ENCODE results near the gene DSG2.

The DSG2 gene

GRCh38 chr18:31587529-31587928 lies 89.6 kb downstream of the DSG2 start:
- TF ChIP-seq SIN3A (IDR thresholded peaks at IDR 0.05; ENCODE audit: borderline replicate concordance, insufficient read depth, low read length) = no peak
- TF ChIP-seq POLR2AphosphoS5 (IDR thresholded peaks at IDR 0.05; ENCODE audit: low read depth, low read length) = no peak
- TF ChIP-seq FOXP2 (optimal IDR thresholded peaks at IDR 0.05; ENCODE audit: borderline replicate concordance, extremely low read depth, extremely low read length, insufficient read depth) = no peak
- no peak for TF ChIP-seq TAF1 (IDR thresholded peaks at IDR 0.05; ENCODE audit: borderline replicate concordance, insufficient read depth, low read length)

DNA sequence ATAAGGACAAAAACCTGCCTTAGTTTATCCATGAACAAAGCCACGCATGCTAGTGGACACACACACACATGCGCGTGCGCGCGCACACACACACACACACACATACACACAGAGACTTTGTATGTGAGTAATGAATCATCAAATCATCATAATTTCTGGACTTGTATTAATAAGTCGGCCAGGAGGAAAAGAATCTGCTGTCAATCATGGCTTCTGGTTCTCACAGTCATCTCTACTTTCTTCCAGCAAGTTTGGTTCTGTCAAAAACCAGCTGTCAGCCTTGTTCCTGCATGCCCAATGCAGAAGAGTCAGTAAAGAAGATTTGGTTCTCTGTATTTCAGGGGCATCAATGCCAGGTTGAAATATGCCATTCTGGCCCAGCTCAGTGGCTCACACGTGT lies 92.6 kb downstream of the DSG2 start:
- TF ChIP-seq POLR2AphosphoS5 (IDR thresholded peaks at IDR 0.05; ENCODE audit: low read depth, low read length) = no peak

DNA sequence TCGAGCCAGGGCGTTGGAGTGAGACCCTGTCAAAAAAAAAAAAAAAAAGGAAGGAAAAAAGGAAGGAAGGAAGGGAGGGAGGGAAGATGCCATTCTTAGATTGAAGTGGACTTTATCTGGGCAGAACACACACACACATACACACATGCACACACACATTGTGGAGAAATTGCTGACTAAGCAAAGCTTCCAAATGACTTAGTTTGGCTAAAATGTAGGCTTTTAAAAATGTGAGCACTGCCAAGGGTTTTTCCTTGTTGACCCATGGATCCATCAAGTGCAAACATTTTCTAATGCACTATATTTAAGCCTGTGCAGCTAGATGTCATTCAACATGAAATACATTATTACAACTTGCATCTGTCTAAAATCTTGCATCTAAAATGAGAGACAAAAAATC lies 93.1 kb downstream of the DSG2 start:
- TF ChIP-seq TAF1 (IDR thresholded peaks at IDR 0.05; ENCODE audit: borderline replicate concordance, insufficient read depth, low read length) = no peak
- TF ChIP-seq SIN3A (IDR thresholded peaks at IDR 0.05; ENCODE audit: borderline replicate concordance, insufficient read depth, low read length) = no peak
- no peak for TF ChIP-seq REST (IDR thresholded peaks at IDR 0.05; ENCODE audit: insufficient read depth in 1 of 2, low read depth in 2 of 2, low read length in 2 of 2)
- TF ChIP-seq POLR2AphosphoS5 (IDR thresholded peaks at IDR 0.05; ENCODE audit: low read depth, low read length) = no peak
- no peak for TF ChIP-seq FOXP2 (optimal IDR thresholded peaks at IDR 0.05; ENCODE audit: borderline replicate concordance, extremely low read depth, extremely low read length, insufficient read depth)

DNA sequence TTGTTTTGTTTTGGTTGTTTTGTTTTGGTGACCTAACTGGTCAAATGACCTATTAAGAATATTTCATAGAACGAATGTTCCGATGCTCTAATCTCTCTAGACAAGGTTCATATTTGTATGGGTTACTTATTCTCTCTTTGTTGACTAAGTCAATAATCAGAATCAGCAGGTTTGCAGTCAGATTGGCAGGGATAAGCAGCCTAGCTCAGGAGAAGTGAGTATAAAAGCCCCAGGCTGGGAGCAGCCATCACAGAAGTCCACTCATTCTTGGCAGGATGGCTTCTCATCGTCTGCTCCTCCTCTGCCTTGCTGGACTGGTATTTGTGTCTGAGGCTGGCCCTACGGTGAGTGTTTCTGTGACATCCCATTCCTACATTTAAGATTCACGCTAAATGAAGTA lies 93.7 kb downstream of the DSG2 start, which contains the start of gene TTR:
Gene TTR (plus strand): TSS at position 250 of the 400 bp plus-strand sequence. CDS start 26 bp downstream, at position 276.
- TF ChIP-seq POLR2AphosphoS5 (IDR thresholded peaks at IDR 0.05; ENCODE audit: low read depth, low read length) = no peak
- TF ChIP-seq TAF1 (IDR thresholded peaks at IDR 0.05; ENCODE audit: borderline replicate concordance, insufficient read depth, low read length) = no peak
- TF ChIP-seq SIN3A (IDR thresholded peaks at IDR 0.05; ENCODE audit: borderline replicate concordance, insufficient read depth, low read length) = no peak
- TF ChIP-seq REST (IDR thresholded peaks at IDR 0.05; ENCODE audit: insufficient read depth in 1 of 2, low read depth in 2 of 2, low read length in 2 of 2) = no peak
- TF ChIP-seq FOXP2 (optimal IDR thresholded peaks at IDR 0.05; ENCODE audit: borderline replicate concordance, extremely low read depth, extremely low read length, insufficient read depth) = no peak

DNA sequence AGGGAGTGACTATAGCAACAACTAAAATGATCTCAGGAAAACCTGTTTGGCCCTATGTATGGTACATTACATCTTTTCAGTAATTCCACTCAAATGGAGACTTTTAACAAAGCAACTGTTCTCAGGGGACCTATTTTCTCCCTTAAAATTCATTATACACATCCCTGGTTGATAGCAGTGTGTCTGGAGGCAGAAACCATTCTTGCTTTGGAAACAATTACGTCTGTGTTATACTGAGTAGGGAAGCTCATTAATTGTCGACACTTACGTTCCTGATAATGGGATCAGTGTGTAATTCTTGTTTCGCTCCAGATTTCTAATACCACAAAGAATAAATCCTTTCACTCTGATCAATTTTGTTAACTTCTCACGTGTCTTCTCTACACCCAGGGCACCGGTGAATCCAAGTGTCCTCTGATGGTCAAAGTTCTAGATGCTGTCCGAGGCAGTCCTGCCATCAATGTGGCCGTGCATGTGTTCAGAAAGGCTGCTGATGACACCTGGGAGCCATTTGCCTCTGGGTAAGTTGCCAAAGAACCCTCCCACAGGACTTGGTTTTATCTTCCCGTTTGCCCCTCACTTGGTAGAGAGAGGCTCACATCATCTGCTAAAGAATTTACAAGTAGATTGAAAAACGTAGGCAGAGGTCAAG lies 94.7 kb downstream of the DSG2 start:
- TF ChIP-seq REST (IDR thresholded peaks at IDR 0.05; ENCODE audit: insufficient read depth in 1 of 2, low read depth in 2 of 2, low read length in 2 of 2) (no peak), TAF1 (IDR thresholded peaks at IDR 0.05; ENCODE audit: borderline replicate concordance, insufficient read depth, low read length) (no peak), FOXP2 (optimal IDR thresholded peaks at IDR 0.05; ENCODE audit: borderline replicate concordance, extremely low read depth, extremely low read length, insufficient read depth) (no peak), SIN3A (IDR thresholded peaks at IDR 0.05; ENCODE audit: borderline replicate concordance, insufficient read depth, low read length) (no peak), POLR2AphosphoS5 (IDR thresholded peaks at IDR 0.05; ENCODE audit: low read depth, low read length) (no peak)

DNA sequence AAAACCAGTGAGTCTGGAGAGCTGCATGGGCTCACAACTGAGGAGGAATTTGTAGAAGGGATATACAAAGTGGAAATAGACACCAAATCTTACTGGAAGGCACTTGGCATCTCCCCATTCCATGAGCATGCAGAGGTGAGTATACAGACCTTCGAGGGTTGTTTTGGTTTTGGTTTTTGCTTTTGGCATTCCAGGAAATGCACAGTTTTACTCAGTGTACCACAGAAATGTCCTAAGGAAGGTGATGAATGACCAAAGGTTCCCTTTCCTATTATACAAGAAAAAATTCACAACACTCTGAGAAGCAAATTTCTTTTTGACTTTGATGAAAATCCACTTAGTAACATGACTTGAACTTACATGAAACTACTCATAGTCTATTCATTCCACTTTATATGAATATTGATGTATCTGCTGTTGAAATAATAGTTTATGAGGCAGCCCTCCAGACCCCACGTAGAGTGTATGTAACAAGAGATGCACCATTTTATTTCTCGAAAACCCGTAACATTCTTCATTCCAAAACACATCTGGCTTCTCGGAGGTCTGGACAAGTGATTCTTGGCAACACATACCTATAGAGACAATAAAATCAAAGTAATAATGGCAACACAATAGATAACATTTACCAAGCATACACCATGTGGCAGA lies 97.3 kb downstream of the DSG2 start:
- TF ChIP-seq POLR2AphosphoS5 (IDR thresholded peaks at IDR 0.05; ENCODE audit: low read depth, low read length) = no peak
- TF ChIP-seq REST (IDR thresholded peaks at IDR 0.05; ENCODE audit: insufficient read depth in 1 of 2, low read depth in 2 of 2, low read length in 2 of 2) = no peak
- TF ChIP-seq TAF1 (IDR thresholded peaks at IDR 0.05; ENCODE audit: borderline replicate concordance, insufficient read depth, low read length) = no peak
